HL-60 (cell line): ENCODE results near the gene ARHGEF17.

Experiments used
- GABPA ChIP-seq: IDR thresholded peaks from 2 replicates; pipeline ENCODE4 v1.6.1; 2012; ENCODE audit warnings: low read depth
- POLR2AphosphoS5 ChIP-seq: IDR thresholded peaks from 2 replicates; pipeline ENCODE4 v1.6.1; 2012; ENCODE audit warnings: low read depth
- SPI1 ChIP-seq: IDR thresholded peaks from 2 replicates; pipeline ENCODE4 v1.6.1; 2012; ENCODE audit warnings: low read depth, mild to moderate bottlenecking, borderline replicate concordance
- TF ChIP-seq, protein P1 (sequence below): IDR thresholded peaks from one replicate; pipeline ENCODE4 v1.5.1; 2011; ENCODE audit warnings: low read length, control low read depth, inconsistent platforms; ENCODE audit not compliant: insufficient read depth

DNA sequence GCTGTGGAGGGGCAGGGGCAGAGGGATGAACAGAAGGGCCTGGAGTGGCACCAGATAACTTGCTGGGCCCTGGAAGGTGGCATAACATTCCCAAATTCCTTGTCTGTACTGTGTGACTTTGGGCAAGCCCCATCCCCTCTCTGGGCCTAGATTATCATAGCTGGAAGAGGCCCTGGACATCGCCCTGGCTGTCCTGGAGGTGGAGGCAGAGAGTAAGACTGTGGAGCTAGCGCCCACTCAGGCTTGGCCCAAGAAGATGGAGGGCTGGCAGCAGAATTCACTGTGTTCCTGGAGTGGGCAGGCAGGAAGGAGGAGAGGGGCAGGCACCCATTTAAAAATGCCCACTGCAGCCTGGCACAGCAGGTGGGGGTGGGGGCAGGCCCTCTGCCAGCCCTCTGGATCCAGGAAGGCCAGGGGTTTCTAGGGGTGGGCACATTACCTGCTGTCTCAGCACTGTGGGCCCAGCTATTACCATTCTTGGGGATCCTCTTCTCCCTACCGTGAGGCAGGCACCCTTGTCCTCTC is 22.6 kb downstream of the ARHGEF17 start:
- TF ChIP-seq, protein P1, sequence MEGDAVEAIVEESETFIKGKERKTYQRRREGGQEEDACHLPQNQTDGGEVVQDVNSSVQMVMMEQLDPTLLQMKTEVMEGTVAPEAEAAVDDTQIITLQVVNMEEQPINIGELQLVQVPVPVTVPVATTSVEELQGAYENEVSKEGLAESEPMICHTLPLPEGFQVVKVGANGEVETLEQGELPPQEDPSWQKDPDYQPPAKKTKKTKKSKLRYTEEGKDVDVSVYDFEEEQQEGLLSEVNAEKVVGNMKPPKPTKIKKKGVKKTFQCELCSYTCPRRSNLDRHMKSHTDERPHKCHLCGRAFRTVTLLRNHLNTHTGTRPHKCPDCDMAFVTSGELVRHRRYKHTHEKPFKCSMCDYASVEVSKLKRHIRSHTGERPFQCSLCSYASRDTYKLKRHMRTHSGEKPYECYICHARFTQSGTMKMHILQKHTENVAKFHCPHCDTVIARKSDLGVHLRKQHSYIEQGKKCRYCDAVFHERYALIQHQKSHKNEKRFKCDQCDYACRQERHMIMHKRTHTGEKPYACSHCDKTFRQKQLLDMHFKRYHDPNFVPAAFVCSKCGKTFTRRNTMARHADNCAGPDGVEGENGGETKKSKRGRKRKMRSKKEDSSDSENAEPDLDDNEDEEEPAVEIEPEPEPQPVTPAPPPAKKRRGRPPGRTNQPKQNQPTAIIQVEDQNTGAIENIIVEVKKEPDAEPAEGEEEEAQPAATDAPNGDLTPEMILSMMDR = no peak
- no peak for TF ChIP-seq GABPA
- no peak for TF ChIP-seq POLR2AphosphoS5
- TF ChIP-seq SPI1 = no peak
